LHCN-M2 (cell line): ENCODE measurements around the gene HIVEP2. TPM values are rescaled to one million over a fixed set of nuclear protein-coding genes. Genes with fewer than 3 reads are reported as not detected.
"Not testable (repeated sequence)": the region's sequence is repeated elsewhere in the genome, so short reads cannot be mapped to it uniquely, and the experiment has no call there.

Experiments used
- DNase-seq: peaks from one replicate; pipeline ENCODE4 v3.0.0-alpha.2; 2012; ENCODE audit warnings: low read depth
- polyA plus RNA-seq: library from polyadenylated mRNA; unstranded; fragments of >200 nt; gene quantifications from one replicate; pipeline ENCODE4 v1.2.1, GENCODE V29; 2012; ENCODE audit warnings: missing spikeins
- total RNA-seq: library from RNA; depleted of rRNA; stranded (reverse); fragments of >200 nt; gene quantifications from 2 replicates; pipeline ENCODE4 v1.2.3, GENCODE V29; 2014; rRNA removed

The HIVEP2 gene, protein sequence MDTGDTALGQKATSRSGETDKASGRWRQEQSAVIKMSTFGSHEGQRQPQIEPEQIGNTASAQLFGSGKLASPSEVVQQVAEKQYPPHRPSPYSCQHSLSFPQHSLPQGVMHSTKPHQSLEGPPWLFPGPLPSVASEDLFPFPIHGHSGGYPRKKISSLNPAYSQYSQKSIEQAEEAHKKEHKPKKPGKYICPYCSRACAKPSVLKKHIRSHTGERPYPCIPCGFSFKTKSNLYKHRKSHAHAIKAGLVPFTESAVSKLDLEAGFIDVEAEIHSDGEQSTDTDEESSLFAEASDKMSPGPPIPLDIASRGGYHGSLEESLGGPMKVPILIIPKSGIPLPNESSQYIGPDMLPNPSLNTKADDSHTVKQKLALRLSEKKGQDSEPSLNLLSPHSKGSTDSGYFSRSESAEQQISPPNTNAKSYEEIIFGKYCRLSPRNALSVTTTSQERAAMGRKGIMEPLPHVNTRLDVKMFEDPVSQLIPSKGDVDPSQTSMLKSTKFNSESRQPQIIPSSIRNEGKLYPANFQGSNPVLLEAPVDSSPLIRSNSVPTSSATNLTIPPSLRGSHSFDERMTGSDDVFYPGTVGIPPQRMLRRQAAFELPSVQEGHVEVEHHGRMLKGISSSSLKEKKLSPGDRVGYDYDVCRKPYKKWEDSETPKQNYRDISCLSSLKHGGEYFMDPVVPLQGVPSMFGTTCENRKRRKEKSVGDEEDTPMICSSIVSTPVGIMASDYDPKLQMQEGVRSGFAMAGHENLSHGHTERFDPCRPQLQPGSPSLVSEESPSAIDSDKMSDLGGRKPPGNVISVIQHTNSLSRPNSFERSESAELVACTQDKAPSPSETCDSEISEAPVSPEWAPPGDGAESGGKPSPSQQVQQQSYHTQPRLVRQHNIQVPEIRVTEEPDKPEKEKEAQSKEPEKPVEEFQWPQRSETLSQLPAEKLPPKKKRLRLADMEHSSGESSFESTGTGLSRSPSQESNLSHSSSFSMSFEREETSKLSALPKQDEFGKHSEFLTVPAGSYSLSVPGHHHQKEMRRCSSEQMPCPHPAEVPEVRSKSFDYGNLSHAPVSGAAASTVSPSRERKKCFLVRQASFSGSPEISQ (N-terminal part only)
- 11.8 and 15.1 TPM in 2 replicates for total RNA-seq
- 4.2 TPM for polyA plus RNA-seq

DNA sequence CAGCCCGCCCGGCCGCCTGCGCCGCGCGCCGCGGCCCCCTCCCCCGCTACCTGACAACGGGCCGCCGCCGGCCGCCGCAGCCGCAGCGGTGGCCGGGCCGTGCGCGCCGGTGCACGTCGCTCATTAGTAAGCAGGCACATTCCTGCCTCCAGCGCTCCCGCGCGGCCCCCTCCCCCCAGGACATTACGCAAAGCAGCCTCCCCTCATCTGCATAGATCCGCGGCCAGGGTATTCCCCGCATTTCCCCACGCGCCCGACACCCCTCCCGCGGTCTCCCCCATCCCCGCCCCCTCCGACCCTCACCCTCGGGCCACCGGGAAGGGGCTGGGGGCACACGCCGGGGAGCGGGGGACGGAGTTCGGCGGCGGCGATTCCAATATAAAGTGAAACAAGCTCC is at the start of gene HIVEP2:
Gene HIVEP2 (minus strand): TSS at position 128 of the 397 bp plus-strand sequence. CDS start 170,438 bp downstream, outside the sequence.
- DNase-seq, result peak; percentile 65

DNA sequence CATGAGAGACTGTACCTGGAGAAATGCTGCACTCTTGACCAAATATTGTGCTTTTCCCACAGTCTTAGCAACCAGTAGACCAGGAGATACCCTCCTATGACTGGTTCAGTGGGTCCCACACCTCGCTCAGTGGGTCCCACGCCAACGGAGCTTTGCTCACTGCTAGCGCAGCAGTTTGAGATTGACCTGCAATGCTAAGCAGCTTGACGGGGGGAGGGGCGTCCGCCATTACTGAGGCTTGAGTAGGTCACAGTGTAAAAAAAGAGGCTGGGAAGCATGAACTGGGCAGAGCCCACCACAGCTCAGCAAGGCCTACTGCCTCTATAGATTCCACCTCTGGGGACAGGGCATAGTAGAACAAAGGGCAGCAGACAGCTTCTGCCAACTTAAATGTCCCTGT is 49.0 kb upstream of the HIVEP2 start:
- DNase-seq, result no peak

DNA sequence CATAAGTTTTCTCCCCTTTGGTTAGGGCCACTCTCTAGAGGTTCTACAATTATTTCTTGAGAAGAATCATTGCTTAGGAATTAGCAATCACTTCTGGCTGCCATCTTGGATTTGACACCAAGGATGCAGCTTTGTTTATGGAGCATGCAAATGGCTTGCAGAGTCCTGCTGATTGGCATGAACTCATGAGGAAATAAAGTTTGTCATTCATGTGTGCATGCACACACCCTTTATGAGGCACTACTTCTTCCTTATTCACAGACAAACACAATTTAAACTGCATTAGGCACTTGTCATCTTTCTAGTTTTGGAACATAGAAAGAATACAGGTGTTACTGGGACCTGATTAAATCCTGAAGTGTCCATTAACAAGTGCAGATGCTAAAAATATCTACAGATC is 42.5 kb upstream of the HIVEP2 start:
- no peak for DNase-seq

DNA sequence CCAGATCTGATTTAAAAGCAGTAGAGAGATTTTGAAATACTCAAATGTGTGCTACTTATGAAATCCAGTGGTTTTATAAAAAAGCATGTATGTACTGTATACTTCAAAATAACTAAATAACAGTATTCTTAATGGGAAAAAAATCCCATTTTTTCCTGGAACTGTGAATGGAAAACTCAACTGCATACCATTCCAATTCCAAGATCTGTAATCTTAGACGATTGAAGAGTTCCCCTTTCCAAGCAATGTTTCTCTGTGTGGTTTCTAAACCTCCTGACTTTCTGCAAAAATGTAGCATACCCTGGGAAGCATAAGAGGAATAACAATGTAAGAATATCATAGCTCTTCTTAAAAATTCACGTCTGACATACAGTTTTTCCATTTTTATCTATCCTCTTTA is 40.3 kb upstream of the HIVEP2 start:
- no peak for DNase-seq

DNA sequence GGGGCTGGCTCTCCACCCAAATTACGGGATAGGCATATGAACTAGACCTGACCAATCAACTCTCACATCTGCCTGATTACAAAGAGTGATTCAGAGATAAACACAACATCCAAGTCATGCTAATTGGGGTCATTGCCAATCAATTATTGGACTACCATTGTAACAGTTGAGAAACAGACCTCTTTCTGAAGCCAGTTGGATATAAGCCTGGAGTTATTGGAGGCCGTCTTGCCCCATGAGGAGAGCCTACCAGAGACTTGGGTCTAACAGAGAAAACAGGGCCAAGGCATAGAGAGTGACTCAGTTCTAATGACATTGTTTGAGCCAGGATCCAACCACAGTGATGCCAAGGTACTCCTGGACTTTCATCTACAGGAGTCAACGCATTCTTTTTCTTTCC is 39.4 kb upstream of the HIVEP2 start:
- no peak for DNase-seq

DNA sequence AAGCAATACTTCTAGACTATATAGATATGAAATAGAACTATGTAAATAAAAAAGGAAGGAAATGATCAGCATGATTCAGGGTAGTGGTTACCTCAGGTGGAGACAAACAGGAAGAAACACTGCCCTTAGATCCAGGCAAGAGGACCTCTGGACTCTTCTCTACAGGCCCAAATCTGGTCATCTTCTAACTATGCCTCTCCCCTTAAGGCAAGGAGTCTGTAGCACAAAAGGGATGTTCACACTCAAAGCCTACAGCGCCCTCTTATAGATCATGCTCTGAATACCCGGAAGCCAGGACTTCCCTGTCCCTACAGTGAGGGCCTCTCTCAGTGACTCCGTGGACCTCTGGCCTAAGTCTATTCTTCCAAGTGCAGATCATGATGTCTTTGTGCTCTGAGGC is 30.4 kb upstream of the HIVEP2 start:
- DNase-seq, result no peak

DNA sequence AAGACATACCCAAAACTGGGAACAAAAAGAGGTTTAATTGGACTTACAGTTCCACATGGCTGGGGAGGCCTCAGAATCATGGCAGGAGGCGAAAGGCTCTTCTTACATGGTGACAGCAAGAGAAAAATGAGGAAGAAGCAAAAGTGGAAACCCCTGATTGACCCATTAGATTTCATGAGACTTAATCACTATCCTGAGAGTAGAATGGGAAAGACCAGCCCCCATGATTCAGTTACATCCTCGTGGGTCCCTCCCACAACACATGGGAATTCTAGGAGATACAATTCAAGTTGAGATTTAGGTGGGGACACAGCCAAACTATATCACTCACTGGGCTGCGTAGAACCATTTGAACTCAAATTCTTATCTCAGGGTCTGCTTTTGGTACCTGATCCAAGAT is 26.0 kb upstream of the HIVEP2 start:
- DNase-seq, result not testable (repeated sequence)

DNA sequence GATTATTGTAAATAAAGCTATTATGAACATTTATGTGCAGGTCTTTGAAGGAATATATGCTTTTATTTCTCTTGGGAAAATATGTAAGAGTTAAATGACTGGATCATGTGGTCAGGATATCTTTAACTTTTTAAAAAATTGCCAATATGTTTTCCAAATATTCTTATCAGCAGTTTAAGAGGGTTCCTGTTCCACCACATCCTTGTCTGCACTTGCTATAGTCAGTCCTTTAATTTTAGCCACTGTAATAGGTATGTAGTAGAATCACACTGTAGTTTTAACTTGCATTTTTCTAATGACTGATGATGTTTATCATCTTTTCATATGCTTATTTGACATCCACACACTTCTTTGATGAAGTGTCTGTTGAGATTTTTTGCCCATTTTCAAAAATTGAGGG is 23.6 kb upstream of the HIVEP2 start:
- DNase-seq, result no peak

DNA sequence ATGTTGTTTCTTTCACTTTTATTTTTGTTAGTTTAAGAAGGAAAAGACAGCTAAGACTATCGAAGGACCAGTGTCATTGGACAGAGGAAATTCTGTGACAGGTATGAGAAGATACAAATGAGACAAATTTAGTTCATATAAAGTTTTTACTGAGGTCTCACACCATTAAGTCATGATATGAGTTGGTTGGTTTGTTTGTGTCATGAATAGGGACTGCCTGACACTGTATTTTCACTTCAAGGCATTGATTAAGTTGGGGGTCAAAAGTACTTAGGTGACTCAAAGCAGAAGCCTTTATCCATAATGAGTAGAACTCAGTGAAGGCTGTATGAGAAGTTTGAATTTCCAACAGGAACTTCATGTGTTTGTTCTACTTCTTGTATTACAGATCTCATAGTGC is 21.3 kb upstream of the HIVEP2 start:
- DNase-seq, result no peak

DNA sequence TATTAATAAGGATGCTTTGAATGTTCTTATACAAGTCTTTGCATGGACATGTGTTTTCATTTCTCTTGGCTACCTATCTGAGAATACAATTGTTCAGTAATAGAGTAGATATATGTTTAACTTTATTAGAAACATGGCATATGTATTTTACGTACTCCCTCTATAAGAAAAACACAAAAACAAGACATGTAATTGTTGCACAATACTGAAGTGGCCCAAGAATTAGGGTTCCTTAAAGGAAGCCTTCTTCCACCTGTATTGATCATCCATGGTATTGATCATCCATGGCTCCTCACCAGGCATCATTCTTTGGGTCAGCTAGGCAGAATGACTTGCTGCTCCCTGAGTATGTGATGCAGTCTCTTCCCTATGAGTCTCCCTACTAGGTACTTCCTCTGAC is 20.2 kb upstream of the HIVEP2 start:
- no peak for DNase-seq

DNA sequence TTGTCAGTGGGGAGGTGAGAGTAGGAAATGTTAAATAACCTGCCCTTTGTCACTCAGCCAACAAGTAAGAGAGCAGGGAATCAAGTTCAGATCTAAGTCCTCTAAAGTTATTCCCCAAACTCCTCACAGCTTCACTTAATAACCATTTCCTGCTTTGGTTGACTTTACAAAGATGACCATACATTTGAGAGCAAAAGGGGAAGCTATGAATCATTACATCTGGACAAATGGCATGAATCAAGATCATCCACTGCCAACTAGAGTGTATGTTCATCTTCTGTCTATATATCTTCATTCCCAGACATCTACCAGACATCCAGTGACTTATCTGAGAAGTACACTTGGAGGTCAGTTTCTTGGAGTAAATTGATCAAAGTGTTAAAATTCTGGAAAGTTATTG is 15.1 kb upstream of the HIVEP2 start:
- DNase-seq, result peak; percentile 38

DNA sequence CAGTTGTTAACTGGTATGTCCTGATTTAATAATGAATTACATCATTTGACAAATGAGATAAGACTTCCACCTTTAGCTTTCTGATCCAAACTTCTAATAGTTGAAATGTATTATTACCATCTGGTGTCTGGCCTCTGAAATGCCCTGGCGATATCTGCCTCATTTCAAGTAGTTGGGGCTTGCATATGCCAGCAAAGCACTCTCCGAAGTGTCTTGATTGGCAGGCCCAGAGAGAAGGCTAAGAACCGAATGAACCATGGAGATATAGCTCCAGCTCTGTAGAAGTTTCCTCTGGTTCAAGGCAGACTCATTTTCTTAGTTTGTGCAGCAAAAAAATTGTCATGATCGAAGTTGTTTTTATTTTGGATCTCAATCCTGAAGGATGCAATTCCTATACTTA is 13.4 kb upstream of the HIVEP2 start:
- no peak for DNase-seq

DNA sequence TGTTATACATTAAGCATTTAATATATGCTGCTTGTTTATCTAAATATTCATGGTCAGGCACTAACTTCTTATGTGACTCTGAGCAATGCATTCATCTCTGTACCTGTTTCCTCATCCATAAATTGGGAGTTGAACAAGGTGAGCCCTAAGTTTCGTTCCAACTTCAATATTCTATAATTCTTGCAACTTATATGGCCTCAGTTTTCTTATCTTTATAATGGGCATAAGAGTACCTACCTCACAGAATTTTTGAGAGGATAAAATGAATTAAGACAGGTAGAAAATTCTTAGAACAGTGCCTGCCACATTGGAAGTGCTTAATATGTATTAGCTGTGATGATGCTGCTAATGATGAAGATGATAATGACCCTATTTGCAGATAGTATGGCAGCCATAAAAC is 11.8 kb upstream of the HIVEP2 start:
- DNase-seq, result no peak

DNA sequence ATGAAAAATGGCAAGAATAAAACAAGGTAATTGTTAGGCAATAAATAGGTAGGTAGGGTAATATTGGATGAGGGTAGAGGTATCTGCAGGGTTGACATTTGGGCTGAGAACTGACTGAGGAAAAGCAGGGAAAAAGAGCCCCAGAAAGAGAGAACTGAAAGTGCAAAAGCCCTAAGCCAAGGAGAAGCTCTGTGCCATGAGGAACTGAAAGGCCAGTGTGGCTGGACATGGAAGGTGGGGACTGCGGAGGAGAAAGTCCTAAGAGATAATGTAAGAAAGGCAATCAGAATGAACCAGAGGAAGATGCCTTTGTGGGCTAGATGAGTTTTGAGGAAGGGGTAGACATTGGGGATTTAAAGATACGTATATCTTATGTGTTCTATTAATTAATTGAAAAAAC is 9.9 kb upstream of the HIVEP2 start:
- DNase-seq, result no peak

DNA sequence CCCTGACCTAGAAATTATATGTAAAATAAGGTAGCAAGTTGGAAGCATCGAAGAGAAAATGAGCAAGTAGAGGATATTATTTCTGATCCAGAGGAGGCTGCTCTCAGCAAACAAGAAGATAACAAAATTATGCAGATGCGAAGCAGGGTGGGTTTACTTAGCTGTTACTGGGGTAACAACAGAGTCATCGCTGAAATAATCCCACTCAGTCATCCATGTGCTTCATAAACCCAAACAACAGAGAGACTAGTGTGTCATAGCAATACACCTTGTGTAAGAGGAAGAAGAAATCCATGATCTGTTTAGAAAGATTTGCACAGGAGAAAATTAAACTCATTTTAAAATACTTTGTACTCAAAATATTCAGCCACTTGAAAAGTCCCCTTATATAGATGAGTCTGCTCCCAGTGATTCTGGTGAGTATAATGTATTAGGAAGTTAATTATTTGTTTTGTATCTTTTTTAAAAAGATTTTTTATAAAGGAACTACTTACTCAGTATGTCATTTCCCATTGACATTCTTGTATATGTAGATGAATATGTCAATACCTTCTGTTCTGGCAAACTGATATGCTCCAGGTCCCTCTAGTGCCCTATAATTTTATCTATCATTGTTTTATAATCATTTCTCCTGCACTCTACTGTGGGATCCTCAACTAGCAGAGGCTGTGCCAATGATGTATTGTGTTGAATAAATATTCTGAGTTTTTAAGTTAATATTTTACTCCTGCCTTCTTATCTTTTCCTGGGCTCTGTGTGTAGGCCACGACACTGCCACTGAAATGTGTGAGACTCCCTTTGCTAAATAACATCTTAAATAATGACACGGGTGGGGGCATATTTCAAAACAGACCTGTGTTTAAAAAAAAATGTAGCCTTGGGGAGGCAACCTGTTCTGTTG is 8.6 kb upstream of the HIVEP2 start:
- no peak for DNase-seq

DNA sequence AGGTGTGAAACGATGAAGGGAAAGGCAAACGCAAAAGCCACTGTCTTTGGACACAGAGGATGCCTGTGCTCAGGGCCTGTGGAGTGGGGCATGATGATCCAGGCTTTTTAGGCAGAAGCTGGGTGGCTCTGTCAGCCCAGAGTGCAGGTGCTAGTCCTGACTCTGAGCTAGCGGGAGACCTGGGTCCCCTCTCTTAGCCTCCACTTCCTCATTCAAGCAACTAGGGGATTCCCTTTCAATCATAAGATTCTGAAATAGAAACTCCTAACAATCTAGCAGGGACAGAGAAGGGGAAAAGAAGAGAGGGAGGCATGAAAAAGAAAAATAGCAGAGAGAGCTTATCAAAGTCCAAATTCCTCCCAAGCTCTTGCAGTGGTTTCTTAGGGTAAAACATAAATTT is 7.6 kb upstream of the HIVEP2 start:
- no peak for DNase-seq

DNA sequence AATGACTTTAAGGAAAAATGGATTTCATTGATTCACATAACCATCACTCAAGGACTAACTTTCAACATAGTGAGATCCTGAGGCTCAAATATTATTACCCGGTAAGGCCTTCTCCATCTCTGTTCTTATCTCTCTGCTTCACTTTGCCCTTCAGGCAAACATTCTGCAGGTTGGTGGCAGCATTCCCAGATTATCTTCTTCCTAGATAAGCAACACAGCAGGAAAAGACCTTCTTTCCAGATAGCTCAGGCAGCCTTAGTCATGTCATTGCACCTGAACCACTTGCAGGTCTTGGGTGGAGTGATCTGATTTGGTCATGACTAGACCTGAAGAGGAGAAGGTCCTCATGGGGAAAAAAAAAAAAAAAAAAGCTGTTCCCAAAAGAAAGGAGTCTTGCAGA is 5.3 kb upstream of the HIVEP2 start:
- DNase-seq, result no peak

DNA sequence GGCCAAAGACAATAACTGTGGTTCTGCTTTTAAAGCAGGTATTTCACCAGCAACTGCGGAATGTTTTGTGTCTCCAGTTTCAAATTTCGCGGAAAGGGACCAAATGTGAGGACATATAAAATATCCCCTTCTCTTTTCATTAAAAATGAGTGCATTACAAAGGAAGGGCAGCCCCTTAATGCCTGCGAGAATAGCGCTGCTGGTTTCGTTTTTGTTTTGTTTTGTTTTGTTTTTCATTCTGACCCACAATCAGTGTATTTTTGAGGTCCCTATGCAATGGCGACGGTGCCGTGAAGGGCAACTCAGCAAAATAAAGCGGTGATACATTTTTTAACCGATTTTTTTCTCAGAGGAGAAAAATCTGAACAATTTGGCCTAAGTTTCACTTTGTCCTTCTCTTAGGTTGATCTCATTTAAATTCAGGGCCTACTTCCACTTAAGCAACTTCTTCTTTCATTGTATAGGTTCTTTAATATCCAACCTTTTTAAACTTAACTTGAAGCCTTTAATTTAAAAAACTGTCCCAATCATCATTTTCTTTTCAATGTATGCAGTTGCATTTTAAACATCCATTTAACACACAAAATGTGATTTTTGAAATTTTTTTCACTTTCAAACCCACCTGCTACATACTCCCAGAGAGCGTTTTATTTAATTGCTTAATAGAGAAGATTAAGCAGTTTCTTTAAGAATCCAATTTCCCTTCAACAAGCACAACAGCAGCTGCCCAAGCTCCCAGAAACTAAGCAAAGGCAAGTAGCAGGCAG is 2.9 kb upstream of the HIVEP2 start:
- DNase-seq, result no peak

DNA sequence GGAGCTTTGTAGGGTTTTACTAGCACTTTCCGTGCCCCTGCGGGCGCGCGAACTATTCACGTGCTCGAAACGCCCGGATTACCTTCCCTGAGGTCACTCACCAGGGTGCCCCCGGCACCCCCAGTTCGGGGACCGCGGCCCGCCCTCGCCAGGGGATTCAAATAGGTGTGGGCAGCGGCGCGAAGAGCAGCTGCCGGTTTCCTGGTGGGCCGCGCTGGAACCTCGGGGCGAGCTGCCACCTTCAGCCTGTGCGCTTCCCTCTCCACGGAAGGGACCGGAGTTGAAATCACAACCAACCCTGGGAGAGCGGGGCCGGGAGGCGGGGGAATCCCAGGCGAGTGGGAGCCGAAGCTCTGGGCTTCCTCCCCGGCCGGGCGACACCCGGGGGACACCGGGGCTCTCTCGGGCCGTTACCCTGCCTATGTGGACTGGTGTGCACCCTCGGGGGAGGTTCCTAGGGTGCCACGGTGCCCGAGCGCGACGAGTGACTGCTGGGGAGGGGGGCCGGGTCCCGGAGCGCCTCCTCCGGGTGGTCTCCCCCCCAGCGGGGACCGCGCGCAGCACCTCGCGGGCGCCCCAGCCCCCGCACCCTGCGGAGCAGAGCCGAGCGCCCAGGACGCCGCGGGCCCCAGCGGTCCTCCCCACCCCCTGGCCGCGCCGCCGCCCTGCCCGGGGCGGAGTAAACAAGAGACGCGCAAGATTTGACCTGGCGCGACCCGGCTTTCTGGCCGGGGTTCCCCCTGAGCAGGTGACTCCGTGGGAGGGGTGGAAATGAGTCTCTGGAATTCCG is 2.1 kb upstream of the HIVEP2 start:
- DNase-seq, result peak; percentile 73
